IMR-90 (cell line): ENCODE measurements around the gene GTPBP6. TPM values are rescaled to one million over a fixed set of nuclear protein-coding genes. Genes with fewer than 3 reads are reported as not detected.

Experiments
- ATAC-seq: fragments of 200-7000 bp; cut with Tn5 transposase; 2 replicates; pipeline ENCODE4 v1.9.1; 2020; ENCODE audit warnings: low read depth, mild to moderate bottlenecking, moderate library complexity
- BruUV-seq: library from RNA; stranded (reverse); fragments of 400-500 nt; replicated peaks from 2 replicates; lab custom pipeline; 2021; lab: Mats Ljungman, UMichigan
- CTCF ChIA-PET: fragments of 300-600 bp; formaldehyde crosslinking; extraction: SDS; loops from one replicate; lab custom pipeline; 2021; ENCODE audit warnings: antibody characterized with exemption; lab: Yijun Ruan, JAX
- POLR2A ChIA-PET: fragments of 300-600 bp; sonication (Branson Sonifier 250); formaldehyde crosslinking; loops from one replicate; lab custom pipeline; 2022; ENCODE audit warnings: antibody characterized with exemption; ENCODE audit not compliant: unreplicated experiment; lab: Charles Lee
- DNase-seq: peaks from one replicate; pipeline ENCODE4 v3.0.0; 2013
- H2AFZ ChIP-seq: replicated peaks from 2 replicates; pipeline ENCODE3; 2013; ENCODE audit warnings: low read length, mild to moderate bottlenecking; ENCODE audit not compliant: poor library complexity
- H2AK5ac ChIP-seq: 2 replicates; pipeline ENCODE4 v1.6.1; 2013; ENCODE audit warnings: low read depth, low read length, inconsistent platforms
- H2AK9ac ChIP-seq: replicated peaks from 2 replicates; pipeline ENCODE3; 2013; ENCODE audit warnings: mild to moderate bottlenecking, low read depth, low read length, moderate library complexity; ENCODE audit not compliant: poor library complexity
- H2BK120ac ChIP-seq: 2 replicates; pipeline ENCODE4 v1.6.1; 2013; ENCODE audit warnings: low read depth, low read length, inconsistent platforms
- H2BK15ac ChIP-seq: 3 replicates; pipeline ENCODE4 v1.6.1; 2013; ENCODE audit warnings: low read depth, low read length, inconsistent platforms
- H2BK20ac ChIP-seq: 2 replicates; pipeline ENCODE4 v1.6.1; 2013; ENCODE audit warnings: low read depth, mild to moderate bottlenecking, inconsistent platforms, low read length, moderate library complexity
- H2BK5ac ChIP-seq: 2 replicates; pipeline ENCODE4 v1.6.1; 2013; ENCODE audit warnings: mild to moderate bottlenecking, low read depth, low read length, inconsistent platforms; ENCODE audit not compliant: poor library complexity, severe bottlenecking
- H3K14ac ChIP-seq: replicated peaks from 2 replicates; pipeline ENCODE4 v1.6.1; 2013; ENCODE audit warnings: low read depth, low read length, inconsistent platforms
- H3K18ac ChIP-seq: 2 replicates; pipeline ENCODE4 v1.6.1; 2013; ENCODE audit warnings: low read depth, low read length, control low read depth
- H3K23ac ChIP-seq: 2 replicates; pipeline ENCODE4 v1.6.1; 2013; ENCODE audit warnings: low read depth, low read length, inconsistent platforms
- H3K27ac ChIP-seq: 2 replicates; pipeline ENCODE4 v1.5.1; 2013; ENCODE audit warnings: mild to moderate bottlenecking, control low read depth, low read length; ENCODE audit not compliant: insufficient read depth
- H3K27me3 ChIP-seq: 2 replicates; pipeline ENCODE4 v1.6.1; 2013; ENCODE audit warnings: low read length; ENCODE audit not compliant: control insufficient read depth, insufficient read depth
- H3K36me3 ChIP-seq: 2 replicates; pipeline ENCODE4 v1.6.1; 2013; ENCODE audit warnings: low read length, mixed read lengths; ENCODE audit not compliant: control insufficient read depth, insufficient read depth
- H3K4ac ChIP-seq: 2 replicates; pipeline ENCODE4 v1.6.1; 2013; ENCODE audit warnings: low read depth, low read length, inconsistent platforms
- H3K4me1 ChIP-seq: 2 replicates; pipeline ENCODE4 v1.6.1; 2013; ENCODE audit warnings: low read length, mixed read lengths; ENCODE audit not compliant: control insufficient read depth, insufficient read depth
- H3K4me2 ChIP-seq: 2 replicates; pipeline ENCODE4 v1.6.1; 2013; ENCODE audit warnings: low read depth, mild to moderate bottlenecking, control low read depth, low read length, moderate library complexity
- H3K4me3 ChIP-seq: 2 replicates; pipeline ENCODE4 v1.5.1; 2013; ENCODE audit warnings: low read depth, mild to moderate bottlenecking, control low read depth, low read length, moderate library complexity; ENCODE audit not compliant: insufficient read depth
- H3K56ac ChIP-seq: 2 replicates; pipeline ENCODE4 v1.6.1; 2013; ENCODE audit warnings: low read length, inconsistent platforms; ENCODE audit not compliant: insufficient read depth; ENCODE audit errors: extremely low read depth
- H3K79me1 ChIP-seq, 2 experiments: 2 replicates each; pipeline ENCODE4 v1.6.1; 2013; ENCODE audit warnings: low read length in 2 of 2, inconsistent platforms in 1 of 2, low read depth in 1 of 2
- H3K9ac ChIP-seq: 2 replicates; pipeline ENCODE4 v1.6.1; 2013; ENCODE audit warnings: low read depth, low read length, control low read depth
- H3K9me1 ChIP-seq: 2 replicates; pipeline ENCODE4 v1.6.1; 2013; ENCODE audit warnings: low read length, inconsistent platforms; ENCODE audit not compliant: insufficient read depth
- H3K9me3 ChIP-seq: 2 replicates; pipeline ENCODE4 v1.6.1; 2013; ENCODE audit warnings: low read length; ENCODE audit not compliant: control insufficient read depth, insufficient read depth
- H4K20me1 ChIP-seq: 2 replicates; pipeline ENCODE4 v1.6.1; 2013; ENCODE audit warnings: low read length, inconsistent platforms; ENCODE audit not compliant: insufficient read depth
- H4K5ac ChIP-seq: 2 replicates; pipeline ENCODE4 v1.6.1; 2013; ENCODE audit warnings: mild to moderate bottlenecking, low read depth, low read length, control low read depth
- H4K8ac ChIP-seq, 2 experiments: 2 replicates each; pipeline ENCODE4 v1.6.1; 2013; ENCODE audit warnings: low read depth in 2 of 2, low read length in 2 of 2, control low read depth in 1 of 2, inconsistent platforms in 1 of 2
- H4K91ac ChIP-seq: 2 replicates; pipeline ENCODE4 v1.6.1; 2013; ENCODE audit warnings: low read depth, low read length, inconsistent platforms; ENCODE audit not compliant: insufficient read depth
- BHLHE40 ChIP-seq: fragments of 150-350 bp; IDR thresholded peaks from 2 replicates; pipeline ENCODE4 v1.6.1; 2016; ENCODE audit warnings: mild to moderate bottlenecking, low read depth, low read length
- CHD1 ChIP-seq: IDR thresholded peaks from 2 replicates; pipeline ENCODE4 v1.6.1; 2012; ENCODE audit warnings: low read depth, low read length, improper control_type of control experiment
- CTCF ChIP-seq: conservative IDR thresholded peaks from 2 replicates; pipeline ENCODE4 v1.5.1; 2012; ENCODE audit warnings: mild to moderate bottlenecking, low read depth, low read length, improper control_type of control experiment
- FOS ChIP-seq: fragments of 150-350 bp; IDR thresholded peaks from 2 replicates; pipeline ENCODE4 v1.6.1; 2016; ENCODE audit warnings: low read depth, low read length
- MAZ ChIP-seq: IDR thresholded peaks from 2 replicates; pipeline ENCODE4 v1.6.1; 2012; ENCODE audit warnings: low read depth, mild to moderate bottlenecking, low read length, improper control_type of control experiment, moderate library complexity, borderline replicate concordance
- MXI1 ChIP-seq: IDR thresholded peaks from 2 replicates; pipeline ENCODE4 v1.6.1; 2012; ENCODE audit warnings: low read depth, mild to moderate bottlenecking, low read length, moderate library complexity, borderline replicate concordance
- NFE2L2 ChIP-seq: fragments of 150-350 bp; IDR thresholded peaks from 2 replicates; pipeline ENCODE4 v1.6.1; 2016; ENCODE audit warnings: low read depth, mild to moderate bottlenecking, low read length
- POLR2A ChIP-seq: IDR thresholded peaks from 2 replicates; pipeline ENCODE4 v1.6.1; 2012; ENCODE audit warnings: mild to moderate bottlenecking, low read depth, low read length
- RAD21 ChIP-seq: IDR thresholded peaks from 2 replicates; pipeline ENCODE4 v1.6.1; 2012; ENCODE audit warnings: low read length, improper control_type of control experiment
- RCOR1 ChIP-seq: IDR thresholded peaks from 2 replicates; pipeline ENCODE4 v1.6.1; 2012; ENCODE audit warnings: mild to moderate bottlenecking, low read length, improper control_type of control experiment; ENCODE audit not compliant: insufficient replicate concordance
- USF2 ChIP-seq: fragments of 150-350 bp; IDR thresholded peaks from 2 replicates; pipeline ENCODE4 v1.6.1; 2017; ENCODE audit warnings: mild to moderate bottlenecking, antibody characterized with exemption, low read length, low read depth
- WGBS, 2 experiments: methylation state at CpG; one replicate each; pipeline versions ENCODE4 v1.1.5 to v1.1.7; 2013; ENCODE audit warnings: missing lambda C conversion rate in 2 of 2; ENCODE audit not compliant: insufficient read length in 1 of 2; ENCODE audit errors: extremely low coverage in 2 of 2; 5-methylcytosine and 5-hydroxymethylcytosine counted together
- dilution Hi-C: fragments of 300-500 bp; cut with HindIII; formaldehyde crosslinking; loops from one replicate; pipeline ENCODE4 v1.14.3; 2018; ENCODE audit warnings: low sequenced_read_pairs; ENCODE audit not compliant: unreplicated experiment
- in situ Hi-C: fragments of 300-500 bp; cut with MboI; formaldehyde crosslinking; loops from 3 replicates; pipeline ENCODE4 v1.14.3; 2019; ENCODE audit warnings: low sequenced_read_pairs, inconsistent platforms, mixed read lengths
- intact Hi-C: fragments of 100-400 bp; cut with micrococcal nuclease; formaldehyde crosslinking; loops from 2 replicates; pipeline ENCODE4 v1.10.0; 2022
- polyA plus RNA-seq, 3 experiments: library from polyadenylated mRNA; depleted of rRNA; stranded (reverse); fragments of >200 nt; gene quantifications; 2 replicates each; pipeline ENCODE4 v1.2.3, GENCODE V29; 2012; ENCODE audit warnings: low replicate concordance in 1 of 3
- total RNA-seq: library from RNA; depleted of rRNA; stranded (reverse); fragments of >200 nt; gene quantifications from 2 replicates; pipeline ENCODE4 v1.2.3, GENCODE V29; 2012

The GTPBP6 gene
- total and polyA plus RNA-seq, 2 of the 4 experiments (the other 2 are of a cell fraction), result 24.0 to 31.6 TPM

GRCh38 chrX:311156-312129 lies 7.2 kb downstream of the GTPBP6 start:
- no peak overlapping the region for H3K27ac ChIP-seq
- ChIA-PET CTCF (no interaction called here), POLR2A (no interaction called here)
- H3K9me1 ChIP-seq, result no peaks in the 10 kb centered on the region; the same call in 1 of the 2 replicates
- no peak overlapping the region for H2AK9ac ChIP-seq
- WGBS, 2 experiments, result 98 to 100% methylated on average over 1 to 26 of the region's 69 CpGs
- no peaks in the 10 kb centered on the region for H3K9me3 ChIP-seq
- H4K8ac ChIP-seq, result no peak overlapping the region
- H2BK120ac ChIP-seq, result no peak overlapping the region
- H3K4me1 ChIP-seq, result no peaks in the 10 kb centered on the region
- no peak overlapping the region for H2BK15ac ChIP-seq
- no peaks in the 10 kb centered on the region for H4K20me1 ChIP-seq
- H3K27me3 ChIP-seq, result no peaks in the 10 kb centered on the region
- H3K4me3 ChIP-seq, result no peak overlapping the region
- no TSS peak for BruUV-seq
- dilution Hi-C loops (no loop called here), intact Hi-C loops (no loop called here), in situ Hi-C loops (no loop called here)
- TF ChIP-seq NFE2L2 (no peak), FOS (no peak), POLR2A (no peak), CHD1 (no peak), USF2 (no peak), RAD21 (no peak), BHLHE40 (no peak), MXI1 (no peak), MAZ (no peak), CTCF (no peak), RCOR1 (no peak)
- H3K18ac ChIP-seq, result no peak overlapping the region
- H2AFZ ChIP-seq, result peak overlapping the region; percentile 32
- H3K14ac ChIP-seq, result no peak overlapping the region
- H4K91ac ChIP-seq, result no peak overlapping the region
- no peak overlapping the region for H2BK5ac ChIP-seq
- H2AK5ac ChIP-seq, result no peak overlapping the region
- no peaks in the 10 kb centered on the region; a peak in 1 of 4 replicates for H3K79me1 ChIP-seq
- no peak for ATAC-seq
- no peak overlapping the region for H3K4me2 ChIP-seq
- H2BK20ac ChIP-seq, result no peak overlapping the region
- H3K56ac ChIP-seq, result no peak overlapping the region
- no peak overlapping the region for H3K23ac ChIP-seq
- DNase-seq, result no peak
- no peak overlapping the region for H4K5ac ChIP-seq
- no peak overlapping the region for H3K9ac ChIP-seq
- H3K36me3 ChIP-seq, result peaks cover 64% of the 10 kb centered on the region
- no peak overlapping the region for H3K4ac ChIP-seq
